Mesodermal cell (in vitro differentiated cells): Measurements from ENCODE around the gene ANKRD2.

Experiments used
- H3K27ac ChIP-seq: 2 replicates; pipeline ENCODE4 v1.7.0; 2013; ENCODE audit warnings: mild to moderate bottlenecking, low read depth, low read length, moderate library complexity; ENCODE audit not compliant: severe bottlenecking
- H3K36me3 ChIP-seq: 2 replicates; pipeline ENCODE4 v1.7.1; 2013; ENCODE audit warnings: mild to moderate bottlenecking, low read length, moderate library complexity; ENCODE audit not compliant: control insufficient read depth, insufficient read depth
- H3K4me1 ChIP-seq: one replicate; pipeline ENCODE4 v1.7.1; 2013; ENCODE audit warnings: mild to moderate bottlenecking, low read length; ENCODE audit not compliant: insufficient read depth, control insufficient read depth, poor library complexity, severe bottlenecking
- H3K4me3 ChIP-seq: 2 replicates; pipeline ENCODE4 v1.7.0; 2013; ENCODE audit warnings: low read length, control low read depth, mild to moderate bottlenecking; ENCODE audit not compliant: insufficient read depth, poor library complexity, severe bottlenecking; ENCODE audit errors: extremely low read depth
- H3K9me3 ChIP-seq: 2 replicates; pipeline ENCODE4 v1.7.1; 2013; ENCODE audit warnings: mild to moderate bottlenecking, low read length, moderate library complexity; ENCODE audit not compliant: control insufficient read depth
- WGBS, 2 experiments: methylation state at CpG; one replicate each; pipeline ENCODE4 v1.1.5; 2013; ENCODE audit warnings: missing lambda C conversion rate in 2 of 2; ENCODE audit not compliant: insufficient coverage in 2 of 2; 5-methylcytosine and 5-hydroxymethylcytosine counted together

The ANKRD2 gene

GRCh38 chr10:97584798-97585438 is 12.3 kb downstream of the ANKRD2 start:
- WGBS, 2 experiments: 87 to 89% methylated on average over 3 of the region's 5 CpGs
- Histone ChIP-seq H3K27ac (no peak overlapping the region), H3K36me3 (no peaks in the 10 kb centered on the region), H3K4me3 (no peak overlapping the region), H3K9me3 (no peaks in the 10 kb centered on the region), H3K4me1 (peaks cover 7% of the 10 kb centered on the region)

- Histone ChIP-seq H3K4me3 (no peak overlapping the region), H3K9me3 (no peaks in the 10 kb centered on the region), H3K4me1 (peaks cover 7% of the 10 kb centered on the region), H3K36me3 (no peaks in the 10 kb centered on the region), H3K27ac (no peak overlapping the region)
- WGBS, 2 experiments: 94 to 95% methylated on average over 3 to 5 of the region's 5 CpGs
Observed at GRCh38 chr10:97585439-97585811, 12.8 kb downstream of the ANKRD2 start.

- Histone ChIP-seq H3K36me3 (no peaks in the 10 kb centered on the region), H3K9me3 (no peaks in the 10 kb centered on the region), H3K4me1 (peaks cover 7% of the 10 kb centered on the region), H3K27ac (no peak overlapping the region), H3K4me3 (no peak overlapping the region)
- WGBS, 2 experiments: 100% methylated on average over 1 to 2 of the region's 2 CpGs
Observed at GRCh38 chr10:97587183-97587582, 14.6 kb downstream of the ANKRD2 start.

- 80% methylated on average over 1 of the region's 3 CpGs; no CpG with 5 or more reads in 1 of the 2 experiments for WGBS, 2 experiments
- Histone ChIP-seq H3K27ac (no peak within 1 kb of the TSS), H3K4me1 (no peaks in the 10 kb centered on the region), H3K36me3 (no peaks in the 10 kb centered on the region), H3K9me3 (no peaks in the 10 kb centered on the region), H3K4me3 (no peak within 1 kb of the TSS)
Observed at GRCh38 chr10:97589479-97589878, 16.9 kb downstream of the ANKRD2 start, which contains the start of gene C10orf62. TSS of gene C10orf62 (plus strand) at chr10:97589721. CDS start at chr10:97589898, 177 bp downstream.

- no peak overlapping the region for H3K4me3 ChIP-seq
- H3K9me3 ChIP-seq: no peaks in the 10 kb centered on the region
- no peak overlapping the region for H3K27ac ChIP-seq
- no peaks in the 10 kb centered on the region for H3K4me1 ChIP-seq
- H3K36me3 ChIP-seq: no peaks in the 10 kb centered on the region
- 92 to 94% methylated on average over 13 of the region's 15 CpGs for WGBS, 2 experiments
Observed at GRCh38 chr10:97590082-97590747, 17.6 kb downstream of the ANKRD2 start.

GRCh38 chr10:97590748-97591495 is 18.3 kb downstream of the ANKRD2 start:
- no peak overlapping the region for H3K27ac ChIP-seq
- WGBS, 2 experiments: 100% methylated on average over 2 to 3 of the region's 5 CpGs
- no peaks in the 10 kb centered on the region for H3K36me3 ChIP-seq
- H3K4me1 ChIP-seq: peaks cover 4% of the 10 kb centered on the region
- H3K4me3 ChIP-seq: no peak overlapping the region
- no peaks in the 10 kb centered on the region for H3K9me3 ChIP-seq

- no peaks in the 10 kb centered on the region for H3K36me3 ChIP-seq
- 82 to 89% methylated on average over 2 of the region's 4 CpGs for WGBS, 2 experiments
- H3K27ac ChIP-seq: no peak overlapping the region
- peaks cover 23% of the 10 kb centered on the region for H3K4me1 ChIP-seq
- no peak overlapping the region for H3K4me3 ChIP-seq
- H3K9me3 ChIP-seq: no peaks in the 10 kb centered on the region
Observed at GRCh38 chr10:97593421-97593820, 20.8 kb downstream of the ANKRD2 start.

- H3K4me1 ChIP-seq: peaks cover 23% of the 10 kb centered on the region
- 70 to 73% methylated on average over 6 to 7 of the region's 10 CpGs for WGBS, 2 experiments
- H3K27ac ChIP-seq: peak overlapping the region; percentile 96
- H3K36me3 ChIP-seq: no peaks in the 10 kb centered on the region
- H3K9me3 ChIP-seq: no peaks in the 10 kb centered on the region
- no peak overlapping the region for H3K4me3 ChIP-seq
Observed at GRCh38 chr10:97596101-97597082, 23.8 kb downstream of the ANKRD2 start.

GRCh38 chr10:97597778-97598177 is 25.2 kb downstream of the ANKRD2 start:
- Histone ChIP-seq H3K36me3 (no peaks in the 10 kb centered on the region), H3K4me3 (no peak overlapping the region), H3K4me1 (peaks cover 29% of the 10 kb centered on the region), H3K9me3 (no peaks in the 10 kb centered on the region), H3K27ac (no peak overlapping the region)
- 80% methylated on average over 1 of the region's 2 CpGs; no CpG with 5 or more reads in 1 of the 2 experiments for WGBS, 2 experiments
